HEK293 (cell line): ENCODE results near the gene PIK3CA.

ENCODE experiments used
- CTCF ChIA-PET: fragments of 350-600 bp; formaldehyde crosslinking; extraction: SDS; loops from one replicate; lab custom pipeline; 2021; ENCODE audit warnings: antibody characterized with exemption; lab: Yijun Ruan, JAX
- POLR2A ChIA-PET: fragments of 300-600 bp; formaldehyde crosslinking; extraction: SDS; loops from one replicate; lab custom pipeline; 2020; ENCODE audit warnings: antibody characterized with exemption, inconsistent platforms; lab: Yijun Ruan, JAX
- H3K27ac ChIP-seq: fragments of 200-500 bp; sonication (Bioruptor generic); 2 replicates; pipeline ENCODE4 v1.5.1; 2014; ENCODE audit warnings: low read depth, low read length, control low read depth, inconsistent platforms; ENCODE audit errors: extremely low read depth
- H3K36me3 ChIP-seq, 2 experiments: fragments of 200-500 bp in 1 of 2; sonication (Bioruptor generic) in 1 of 2; 1 replicate in 1 of 2; 2 replicates in 1 of 2; pipeline ENCODE4 v1.5.1; 2014 to 2017; ENCODE audit warnings: inconsistent platforms in 2 of 2, low read length in 2 of 2; ENCODE audit not compliant: control insufficient read depth in 2 of 2, insufficient read depth in 1 of 2
- H3K4me1 ChIP-seq: fragments of 200-500 bp; sonication (Bioruptor generic); 2 replicates; pipeline ENCODE4 v1.5.1; 2014; ENCODE audit warnings: mild to moderate bottlenecking, low read length, inconsistent platforms; ENCODE audit not compliant: control insufficient read depth, insufficient read depth
- H3K4me3 ChIP-seq: 2 replicates; pipeline ENCODE4 v1.5.1; 2011; ENCODE audit warnings: low read depth, mild to moderate bottlenecking, control low read depth, low read length, moderate library complexity
- H3K9me3 ChIP-seq: fragments of 200-500 bp; sonication (Bioruptor generic); 2 replicates; pipeline ENCODE4 v1.5.1; 2014; ENCODE audit warnings: low read depth, low read length, inconsistent platforms; ENCODE audit not compliant: control insufficient read depth, insufficient read depth
- BCL11B ChIP-seq: fragments of 450-650 bp; formaldehyde crosslinking; IDR thresholded peaks from 2 replicates; pipeline ENCODE4 v1.5.1; 2016; ENCODE audit warnings: low read depth, missing biosample characterization, missing genetic modification characterization
- GLI2 ChIP-seq: fragments of 450-650 bp; formaldehyde crosslinking; IDR thresholded peaks from 2 replicates; pipeline ENCODE4; 2017; ENCODE audit warnings: missing biosample characterization, missing genetic modification characterization, low read depth, borderline replicate concordance
- GLIS1 ChIP-seq: fragments of 450-650 bp; formaldehyde crosslinking; IDR thresholded peaks from 2 replicates; pipeline ENCODE4 v1.5.1; 2016; ENCODE audit warnings: missing biosample characterization, missing genetic modification characterization
- OVOL3 ChIP-seq: fragments of 450-650 bp; formaldehyde crosslinking; IDR thresholded peaks from 2 replicates; pipeline ENCODE4 v1.5.1; 2016; ENCODE audit warnings: missing biosample characterization, missing genetic modification characterization
- REST ChIP-seq: fragments of 450-650 bp; formaldehyde crosslinking; IDR thresholded peaks from 2 replicates; pipeline ENCODE4 v1.5.1; 2016; ENCODE audit warnings: missing biosample characterization, missing genetic modification characterization
- ZBTB8A ChIP-seq: fragments of 450-650 bp; formaldehyde crosslinking; IDR thresholded peaks from 2 replicates; pipeline ENCODE4 v1.5.1; 2016; ENCODE audit warnings: missing biosample characterization, missing genetic modification characterization
- ZFP41 ChIP-seq: fragments of 450-650 bp; formaldehyde crosslinking; IDR thresholded peaks from 2 replicates; pipeline ENCODE4 v1.5.1; 2016; ENCODE audit warnings: missing biosample characterization, missing genetic modification characterization, borderline replicate concordance
- ZIC2 ChIP-seq: fragments of 450-650 bp; formaldehyde crosslinking; IDR thresholded peaks from 2 replicates; pipeline ENCODE4 v1.5.1; 2016; ENCODE audit warnings: missing biosample characterization, missing genetic modification characterization
- ZNF16 ChIP-seq: fragments of 450-650 bp; formaldehyde crosslinking; IDR thresholded peaks from 2 replicates; pipeline ENCODE4 v1.5.1; 2016; ENCODE audit warnings: low read depth, missing biosample characterization, missing genetic modification characterization
- ZNF175 ChIP-seq: fragments of 450-650 bp; formaldehyde crosslinking; IDR thresholded peaks from 2 replicates; pipeline ENCODE4 v1.5.1; 2016; ENCODE audit warnings: missing biosample characterization, missing genetic modification characterization
- ZNF19 ChIP-seq: fragments of 450-650 bp; formaldehyde crosslinking; IDR thresholded peaks from 2 replicates; pipeline ENCODE4; 2016; ENCODE audit warnings: missing biosample characterization, missing genetic modification characterization, low read depth
- ZNF335 ChIP-seq: fragments of 450-650 bp; formaldehyde crosslinking; conservative IDR thresholded peaks from 2 replicates; pipeline ENCODE4 v1.5.1; 2016; ENCODE audit warnings: missing biosample characterization, missing genetic modification characterization
- ZNF354C ChIP-seq: fragments of 450-650 bp; formaldehyde crosslinking; IDR thresholded peaks from 2 replicates; pipeline ENCODE4 v1.5.1; 2016; ENCODE audit warnings: missing biosample characterization, missing genetic modification characterization, low read depth, borderline replicate concordance
- ZNF521 ChIP-seq: fragments of 450-650 bp; formaldehyde crosslinking; IDR thresholded peaks from 2 replicates; pipeline ENCODE4 v1.5.1; 2017; ENCODE audit warnings: missing biosample characterization, mild to moderate bottlenecking, missing genetic modification characterization
- ZNF843 ChIP-seq: fragments of 450-650 bp; formaldehyde crosslinking; IDR thresholded peaks from 2 replicates; pipeline ENCODE4 v1.5.1; 2016; ENCODE audit warnings: missing biosample characterization, missing genetic modification characterization
- TF ChIP-seq, protein P1 (sequence below): fragments of 450-650 bp; formaldehyde crosslinking; IDR thresholded peaks from 2 replicates; pipeline ENCODE4 v1.5.1; 2016; ENCODE audit warnings: missing biosample characterization, missing genetic modification characterization
- TF ChIP-seq, protein P2 (sequence below): fragments of 450-650 bp; formaldehyde crosslinking; IDR thresholded peaks from 2 replicates; pipeline ENCODE4 v1.5.1; 2016; ENCODE audit warnings: missing biosample characterization, missing genetic modification characterization
- TF ChIP-seq, protein P3 (sequence below): fragments of 450-650 bp; formaldehyde crosslinking; IDR thresholded peaks from 2 replicates; pipeline ENCODE4 v1.5.1; 2016; ENCODE audit warnings: missing biosample characterization, missing genetic modification characterization
- TF ChIP-seq, protein P4 (sequence below): fragments of 450-650 bp; formaldehyde crosslinking; IDR thresholded peaks from 2 replicates; pipeline ENCODE4 v1.5.1; 2016; ENCODE audit warnings: missing biosample characterization, missing genetic modification characterization
- TF ChIP-seq, protein P5 (sequence below): sonication (generic); formaldehyde crosslinking; IDR thresholded peaks from 2 replicates; pipeline ENCODE4 v1.8.1; 2022; ENCODE audit warnings: mild to moderate bottlenecking, moderate library complexity, missing genetic modification reagents
- TF ChIP-seq, protein P6 (sequence below): fragments of 450-650 bp; formaldehyde crosslinking; IDR thresholded peaks from 2 replicates; pipeline ENCODE4 v1.5.1; 2016; ENCODE audit warnings: missing biosample characterization, missing genetic modification characterization, borderline replicate concordance
- TF ChIP-seq, protein P7 (sequence below): fragments of 450-650 bp; formaldehyde crosslinking; IDR thresholded peaks from 2 replicates; pipeline ENCODE4 v1.5.1; 2017; ENCODE audit warnings: missing biosample characterization, mild to moderate bottlenecking, missing genetic modification characterization, moderate library complexity

Gene PIK3CA

GRCh38 chr3:179265875-179266274 lies 117.7 kb downstream of the PIK3CA start:
- no peak for TF ChIP-seq BCL11B (tag by site-specific recombination)
- TF ChIP-seq ZFP41 = no peak
- no peak for TF ChIP-seq ZNF354C (tag by site-specific recombination)
- TF ChIP-seq ZNF19 (tag by site-specific recombination) = no peak
- TF ChIP-seq ZNF843 = no peak
- TF ChIP-seq, protein P1, sequence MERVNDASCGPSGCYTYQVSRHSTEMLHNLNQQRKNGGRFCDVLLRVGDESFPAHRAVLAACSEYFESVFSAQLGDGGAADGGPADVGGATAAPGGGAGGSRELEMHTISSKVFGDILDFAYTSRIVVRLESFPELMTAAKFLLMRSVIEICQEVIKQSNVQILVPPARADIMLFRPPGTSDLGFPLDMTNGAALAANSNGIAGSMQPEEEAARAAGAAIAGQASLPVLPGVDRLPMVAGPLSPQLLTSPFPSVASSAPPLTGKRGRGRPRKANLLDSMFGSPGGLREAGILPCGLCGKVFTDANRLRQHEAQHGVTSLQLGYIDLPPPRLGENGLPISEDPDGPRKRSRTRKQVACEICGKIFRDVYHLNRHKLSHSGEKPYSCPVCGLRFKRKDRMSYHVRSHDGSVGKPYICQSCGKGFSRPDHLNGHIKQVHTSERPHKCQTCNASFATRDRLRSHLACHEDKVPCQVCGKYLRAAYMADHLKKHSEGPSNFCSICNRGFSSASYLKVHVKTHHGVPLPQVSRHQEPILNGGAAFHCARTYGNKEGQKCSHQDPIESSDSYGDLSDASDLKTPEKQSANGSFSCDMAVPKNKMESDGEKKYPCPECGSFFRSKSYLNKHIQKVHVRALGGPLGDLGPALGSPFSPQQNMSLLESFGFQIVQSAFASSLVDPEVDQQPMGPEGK (tag by site-specific recombination) = no peak
- TF ChIP-seq ZNF521 = no peak
- TF ChIP-seq, protein P2, sequence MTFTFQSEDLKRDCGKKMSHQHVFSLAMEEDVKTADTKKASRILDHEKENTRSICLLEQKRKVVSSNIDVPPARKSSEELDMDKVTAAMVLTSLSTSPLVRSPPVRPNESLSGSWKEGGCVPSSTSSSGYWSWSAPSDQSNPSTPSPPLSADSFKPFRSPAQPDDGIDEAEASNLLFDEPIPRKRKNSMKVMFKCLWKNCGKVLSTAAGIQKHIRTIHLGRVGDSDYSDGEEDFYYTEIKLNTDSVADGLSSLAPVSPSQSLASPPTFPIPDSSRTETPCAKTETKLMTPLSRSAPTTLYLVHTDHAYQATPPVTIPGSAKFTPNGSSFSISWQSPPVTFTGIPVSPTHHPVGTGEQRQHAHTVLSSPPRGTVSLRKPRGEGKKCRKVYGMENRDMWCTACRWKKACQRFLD (tag by site-specific recombination) = no peak
- TF ChIP-seq REST (tag by site-specific recombination) = no peak
- TF ChIP-seq ZIC2 (tag by site-specific recombination) = no peak
- no peak for TF ChIP-seq ZNF175
- no peak for TF ChIP-seq ZBTB8A (tag by site-specific recombination)
- TF ChIP-seq, protein P3, sequence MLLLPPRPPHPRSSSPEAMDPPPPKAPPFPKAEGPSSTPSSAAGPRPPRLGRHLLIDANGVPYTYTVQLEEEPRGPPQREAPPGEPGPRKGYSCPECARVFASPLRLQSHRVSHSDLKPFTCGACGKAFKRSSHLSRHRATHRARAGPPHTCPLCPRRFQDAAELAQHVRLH = no peak
- no peak for TF ChIP-seq ZNF16 (tag by site-specific recombination)
- no peak for TF ChIP-seq OVOL3
- no peak for TF ChIP-seq GLI2 (tag by site-specific recombination)
- TF ChIP-seq, protein P4, sequence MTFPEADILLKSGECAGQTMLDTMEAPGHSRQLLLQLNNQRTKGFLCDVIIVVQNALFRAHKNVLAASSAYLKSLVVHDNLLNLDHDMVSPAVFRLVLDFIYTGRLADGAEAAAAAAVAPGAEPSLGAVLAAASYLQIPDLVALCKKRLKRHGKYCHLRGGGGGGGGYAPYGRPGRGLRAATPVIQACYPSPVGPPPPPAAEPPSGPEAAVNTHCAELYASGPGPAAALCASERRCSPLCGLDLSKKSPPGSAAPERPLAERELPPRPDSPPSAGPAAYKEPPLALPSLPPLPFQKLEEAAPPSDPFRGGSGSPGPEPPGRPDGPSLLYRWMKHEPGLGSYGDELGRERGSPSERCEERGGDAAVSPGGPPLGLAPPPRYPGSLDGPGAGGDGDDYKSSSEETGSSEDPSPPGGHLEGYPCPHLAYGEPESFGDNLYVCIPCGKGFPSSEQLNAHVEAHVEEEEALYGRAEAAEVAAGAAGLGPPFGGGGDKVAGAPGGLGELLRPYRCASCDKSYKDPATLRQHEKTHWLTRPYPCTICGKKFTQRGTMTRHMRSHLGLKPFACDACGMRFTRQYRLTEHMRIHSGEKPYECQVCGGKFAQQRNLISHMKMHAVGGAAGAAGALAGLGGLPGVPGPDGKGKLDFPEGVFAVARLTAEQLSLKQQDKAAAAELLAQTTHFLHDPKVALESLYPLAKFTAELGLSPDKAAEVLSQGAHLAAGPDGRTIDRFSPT (tag by site-specific recombination) = no peak
- Histone ChIP-seq H3K9me3 (no peaks in the 10 kb centered on the region), H3K36me3 (no peaks in the 10 kb centered on the region), H3K4me1 (no peaks in the 10 kb centered on the region), H3K27ac (no peak overlapping the region), H3K4me3 (no peak overlapping the region)
- ChIA-PET CTCF (interaction anchor here (0.7 kb wide), 1 partner anchor 107 kb away, joined by 4 read pairs; no protein-coding TSS in a partner anchor), POLR2A (no interaction called here)

DNA sequence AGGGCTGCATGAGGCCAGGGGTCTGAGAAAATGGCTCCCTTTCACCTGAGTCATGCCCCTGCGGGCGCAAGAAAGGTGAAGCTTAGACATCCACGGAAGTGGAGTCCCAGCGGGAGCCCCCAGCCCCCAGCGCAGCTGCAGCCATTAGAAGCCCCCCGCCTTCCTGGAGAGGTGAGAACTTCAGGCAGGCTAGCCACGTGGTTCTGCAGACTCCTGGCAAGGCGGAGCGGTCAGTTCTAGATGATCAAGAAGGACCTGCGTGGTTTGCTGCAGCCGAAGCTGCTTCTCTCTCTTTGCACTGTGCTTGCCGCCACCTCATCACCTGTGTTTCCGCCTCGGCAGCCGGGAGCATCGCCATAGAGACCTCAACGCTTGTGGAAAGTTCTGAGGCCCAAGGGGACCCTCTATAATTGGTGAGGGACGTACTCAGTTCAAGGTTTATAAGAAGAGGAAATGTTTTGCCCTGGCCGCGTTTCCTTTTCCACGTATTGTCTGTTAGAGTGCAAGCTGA lies 118.6 kb downstream of the PIK3CA start:
- H3K4me1 ChIP-seq = no peaks in the 10 kb centered on the region
- no peak overlapping the region for H3K27ac ChIP-seq
- POLR2A ChIA-PET = no interaction called here
- H3K4me3 ChIP-seq = no peak overlapping the region
- CTCF ChIA-PET = no interaction called here
- H3K9me3 ChIP-seq = no peaks in the 10 kb centered on the region
- no peaks in the 10 kb centered on the region for H3K36me3 ChIP-seq
- TF ChIP-seq, protein P5, sequence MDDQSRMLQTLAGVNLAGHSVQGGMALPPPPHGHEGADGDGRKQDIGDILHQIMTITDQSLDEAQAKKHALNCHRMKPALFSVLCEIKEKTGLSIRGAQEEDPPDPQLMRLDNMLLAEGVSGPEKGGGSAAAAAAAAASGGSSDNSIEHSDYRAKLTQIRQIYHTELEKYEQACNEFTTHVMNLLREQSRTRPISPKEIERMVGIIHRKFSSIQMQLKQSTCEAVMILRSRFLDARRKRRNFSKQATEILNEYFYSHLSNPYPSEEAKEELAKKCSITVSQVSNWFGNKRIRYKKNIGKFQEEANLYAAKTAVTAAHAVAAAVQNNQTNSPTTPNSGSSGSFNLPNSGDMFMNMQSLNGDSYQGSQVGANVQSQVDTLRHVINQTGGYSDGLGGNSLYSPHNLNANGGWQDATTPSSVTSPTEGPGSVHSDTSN = no peak
- TF ChIP-seq, protein P6, sequence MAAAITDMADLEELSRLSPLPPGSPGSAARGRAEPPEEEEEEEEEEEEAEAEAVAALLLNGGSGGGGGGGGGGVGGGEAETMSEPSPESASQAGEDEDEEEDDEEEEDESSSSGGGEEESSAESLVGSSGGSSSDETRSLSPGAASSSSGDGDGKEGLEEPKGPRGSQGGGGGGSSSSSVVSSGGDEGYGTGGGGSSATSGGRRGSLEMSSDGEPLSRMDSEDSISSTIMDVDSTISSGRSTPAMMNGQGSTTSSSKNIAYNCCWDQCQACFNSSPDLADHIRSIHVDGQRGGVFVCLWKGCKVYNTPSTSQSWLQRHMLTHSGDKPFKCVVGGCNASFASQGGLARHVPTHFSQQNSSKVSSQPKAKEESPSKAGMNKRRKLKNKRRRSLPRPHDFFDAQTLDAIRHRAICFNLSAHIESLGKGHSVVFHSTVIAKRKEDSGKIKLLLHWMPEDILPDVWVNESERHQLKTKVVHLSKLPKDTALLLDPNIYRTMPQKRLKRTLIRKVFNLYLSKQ (tag by site-specific recombination) = no peak
- TF ChIP-seq GLIS1 (tag by site-specific recombination) (no peak), ZNF335 (tag by site-specific recombination) (no peak)
- TF ChIP-seq, protein P7, sequence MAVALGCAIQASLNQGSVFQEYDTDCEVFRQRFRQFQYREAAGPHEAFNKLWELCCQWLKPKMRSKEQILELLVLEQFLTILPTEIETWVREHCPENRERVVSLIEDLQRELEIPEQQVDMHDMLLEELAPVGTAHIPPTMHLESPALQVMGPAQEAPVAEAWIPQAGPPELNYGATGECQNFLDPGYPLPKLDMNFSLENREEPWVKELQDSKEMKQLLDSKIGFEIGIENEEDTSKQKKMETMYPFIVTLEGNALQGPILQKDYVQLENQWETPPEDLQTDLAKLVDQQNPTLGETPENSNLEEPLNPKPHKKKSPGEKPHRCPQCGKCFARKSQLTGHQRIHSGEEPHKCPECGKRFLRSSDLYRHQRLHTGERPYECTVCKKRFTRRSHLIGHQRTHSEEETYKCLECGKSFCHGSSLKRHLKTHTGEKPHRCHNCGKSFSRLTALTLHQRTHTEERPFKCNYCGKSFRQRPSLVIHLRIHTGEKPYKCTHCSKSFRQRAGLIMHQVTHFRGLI (tag by site-specific recombination) = no peak
